Spinal cord (tissue), 10 donors: ENCODE data around the gene DPT. TPM values are rescaled to one million over a fixed set of nuclear protein-coding genes. Genes with fewer than 3 reads are reported as not detected.

Source experiments
- DNase-seq, 6 donors: peaks; one replicate each; pipeline versions ENCODE4 v3.0.0 to v3.0.0-alpha.2; 2013 to 2015; ENCODE audit warnings: low spot score in 6 of 6, low read depth in 4 of 6
- H3K27ac ChIP-seq: one replicate; pipeline ENCODE4 v1.5.1; 2013; ENCODE audit warnings: low read depth, low read length, control low read depth
- H3K27me3 ChIP-seq: one replicate; pipeline ENCODE4 v1.6.1; 2013; ENCODE audit warnings: low read length; ENCODE audit not compliant: control insufficient read depth, insufficient read depth
- H3K36me3 ChIP-seq: one replicate; pipeline ENCODE4 v1.6.1; 2013; ENCODE audit warnings: low read length; ENCODE audit not compliant: control insufficient read depth, insufficient read depth
- H3K4me1 ChIP-seq: one replicate; pipeline ENCODE4 v1.6.1; 2013; ENCODE audit warnings: low read length; ENCODE audit not compliant: control insufficient read depth, insufficient read depth
- H3K4me3 ChIP-seq: one replicate; pipeline ENCODE4 v1.5.1; 2013; ENCODE audit warnings: low read depth, low read length, control low read depth
- H3K9me3 ChIP-seq: one replicate; pipeline ENCODE4 v1.6.1; 2013; ENCODE audit warnings: low read length; ENCODE audit not compliant: control insufficient read depth, insufficient read depth
- WGBS: methylation state at CpG from one replicate; pipeline ENCODE4 v1.1.5; 2013; ENCODE audit warnings: missing lambda C conversion rate; ENCODE audit not compliant: insufficient coverage; 5-methylcytosine and 5-hydroxymethylcytosine counted together
- polyA plus RNA-seq, 2 donors: library from polyadenylated mRNA; unstranded; fragments of 120-200 nt; gene quantifications; one replicate each; pipeline ENCODE4 v1.2.1, GENCODE V29; 2013; ENCODE audit not compliant: insufficient read length in 2 of 2
- total RNA-seq, 2 donors: library from RNA; depleted of rRNA in 1 of 2; stranded (reverse); fragments of 120-200 nt in 1 of 2; fragments of >200 nt in 1 of 2; gene quantifications; one replicate each; pipeline versions ENCODE4 v1.2.3 to v1.2.4, GENCODE V29; 2013 to 2014
- donor health status: healthy.

Gene DPT
- total and polyA plus RNA-seq, 4 donors: 1.6 to 14.4 (median 7.4) TPM

GRCh38 chr1:168693197-168693871, 35.7 kb downstream of the DPT start:
- H3K4me1 ChIP-seq: no peaks in the 10 kb centered on the region

GRCh38 chr1:168692472-168692871, 36.5 kb downstream of the DPT start:
- no peaks in the 10 kb centered on the region for H3K4me1 ChIP-seq
- no peak for DNase-seq
- no peak overlapping the region for H3K27ac ChIP-seq
- H3K9me3 ChIP-seq: no peaks in the 10 kb centered on the region
- 80% methylated on average over 3 of the region's 3 CpGs for WGBS
- H3K27me3 ChIP-seq: no peaks in the 10 kb centered on the region
- no peak overlapping the region for H3K4me3 ChIP-seq
- H3K36me3 ChIP-seq: no peaks in the 10 kb centered on the region

More at GRCh38 chr1:168693197-168693871, 35.7 kb downstream of the DPT start:
- Histone ChIP-seq H3K27me3 (no peaks in the 10 kb centered on the region), H3K9me3 (no peaks in the 10 kb centered on the region), H3K27ac (no peak overlapping the region), H3K36me3 (no peaks in the 10 kb centered on the region), H3K4me3 (no peak overlapping the region)
- no peak for DNase-seq
- WGBS: 100% methylated on average over 3 of the region's 8 CpGs

GRCh38 chr1:168691541-168691940, 37.5 kb downstream of the DPT start:
- 100% methylated on average over 2 of the region's 5 CpGs for WGBS
- Histone ChIP-seq H3K36me3 (no peaks in the 10 kb centered on the region), H3K27me3 (no peaks in the 10 kb centered on the region), H3K4me1 (no peaks in the 10 kb centered on the region), H3K27ac (no peak overlapping the region), H3K4me3 (no peak overlapping the region), H3K9me3 (no peaks in the 10 kb centered on the region)
- peak in 1 of 6 donors; percentile 14 for DNase-seq

- Histone ChIP-seq H3K27me3 (no peaks in the 10 kb centered on the region), H3K9me3 (no peaks in the 10 kb centered on the region), H3K36me3 (no peaks in the 10 kb centered on the region), H3K27ac (no peak overlapping the region), H3K4me3 (no peak overlapping the region), H3K4me1 (no peaks in the 10 kb centered on the region)
- DNase-seq: no peak
- 62% methylated on average over 6 of the region's 8 CpGs for WGBS
Measured at GRCh38 chr1:168689726-168690602, 39.0 kb downstream of the DPT start.

GRCh38 chr1:168689327-168689657, 39.7 kb downstream of the DPT start:
- 86% methylated on average over 1 of the region's 2 CpGs for WGBS

GRCh38 chr1:168688644-168689326, 40.2 kb downstream of the DPT start:
- Histone ChIP-seq H3K4me3 (no peak overlapping the region), H3K4me1 (no peaks in the 10 kb centered on the region), H3K27ac (no peak overlapping the region), H3K27me3 (no peaks in the 10 kb centered on the region), H3K9me3 (no peaks in the 10 kb centered on the region), H3K36me3 (no peaks in the 10 kb centered on the region)
- peak in 2 of 6 donors; percentile 15 to 71 for DNase-seq
- WGBS: 34% methylated on average over 2 of the region's 5 CpGs

More at GRCh38 chr1:168689327-168689657, 39.7 kb downstream of the DPT start:
- Histone ChIP-seq H3K4me1 (no peaks in the 10 kb centered on the region), H3K27ac (no peak overlapping the region), H3K27me3 (no peaks in the 10 kb centered on the region), H3K36me3 (no peaks in the 10 kb centered on the region), H3K9me3 (no peaks in the 10 kb centered on the region), H3K4me3 (no peak overlapping the region)
- no peak for DNase-seq

- no peak overlapping the region for H3K27ac ChIP-seq
Measured at GRCh38 chr1:168687816-168688215, 41.2 kb downstream of the DPT start.

GRCh38 chr1:168686666-168687065, 42.3 kb downstream of the DPT start:
- 100% methylated on average over 1 of the region's 2 CpGs for WGBS
- no peaks in the 10 kb centered on the region for H3K27me3 ChIP-seq
- H3K4me1 ChIP-seq: no peaks in the 10 kb centered on the region
- H3K4me3 ChIP-seq: no peak overlapping the region
- H3K9me3 ChIP-seq: no peaks in the 10 kb centered on the region
- no peak for DNase-seq
- no peak overlapping the region for H3K27ac ChIP-seq
- H3K36me3 ChIP-seq: no peaks in the 10 kb centered on the region

More at GRCh38 chr1:168687816-168688215, 41.2 kb downstream of the DPT start:
- 63% methylated on average over 3 of the region's 4 CpGs for WGBS
- Histone ChIP-seq H3K4me3 (no peak overlapping the region), H3K9me3 (no peaks in the 10 kb centered on the region), H3K4me1 (no peaks in the 10 kb centered on the region), H3K36me3 (no peaks in the 10 kb centered on the region), H3K27me3 (no peaks in the 10 kb centered on the region)
- no peak for DNase-seq

GRCh38 chr1:168683871-168684270, 45.1 kb downstream of the DPT start:
- Histone ChIP-seq H3K9me3 (no peaks in the 10 kb centered on the region), H3K36me3 (no peaks in the 10 kb centered on the region), H3K4me1 (no peaks in the 10 kb centered on the region), H3K4me3 (no peak overlapping the region), H3K27ac (no peak overlapping the region), H3K27me3 (no peaks in the 10 kb centered on the region)
- WGBS: 100% methylated on average over 1 of the region's 1 CpG
- DNase-seq: no peak
